T-helper 2 cell (primary cell): ENCODE results near the gene ZBP1.

Source experiments
- DNase-seq, 5 experiments: peaks; one replicate each; pipeline versions ENCODE4 v3.0.0 to v3.0.0-alpha.2; 2012 to 2022

ZBP1 gene

GRCh38 chr20:57584768-57585461, 35.3 kb downstream of the ZBP1 start:
- DNase-seq = no peak

DNA sequence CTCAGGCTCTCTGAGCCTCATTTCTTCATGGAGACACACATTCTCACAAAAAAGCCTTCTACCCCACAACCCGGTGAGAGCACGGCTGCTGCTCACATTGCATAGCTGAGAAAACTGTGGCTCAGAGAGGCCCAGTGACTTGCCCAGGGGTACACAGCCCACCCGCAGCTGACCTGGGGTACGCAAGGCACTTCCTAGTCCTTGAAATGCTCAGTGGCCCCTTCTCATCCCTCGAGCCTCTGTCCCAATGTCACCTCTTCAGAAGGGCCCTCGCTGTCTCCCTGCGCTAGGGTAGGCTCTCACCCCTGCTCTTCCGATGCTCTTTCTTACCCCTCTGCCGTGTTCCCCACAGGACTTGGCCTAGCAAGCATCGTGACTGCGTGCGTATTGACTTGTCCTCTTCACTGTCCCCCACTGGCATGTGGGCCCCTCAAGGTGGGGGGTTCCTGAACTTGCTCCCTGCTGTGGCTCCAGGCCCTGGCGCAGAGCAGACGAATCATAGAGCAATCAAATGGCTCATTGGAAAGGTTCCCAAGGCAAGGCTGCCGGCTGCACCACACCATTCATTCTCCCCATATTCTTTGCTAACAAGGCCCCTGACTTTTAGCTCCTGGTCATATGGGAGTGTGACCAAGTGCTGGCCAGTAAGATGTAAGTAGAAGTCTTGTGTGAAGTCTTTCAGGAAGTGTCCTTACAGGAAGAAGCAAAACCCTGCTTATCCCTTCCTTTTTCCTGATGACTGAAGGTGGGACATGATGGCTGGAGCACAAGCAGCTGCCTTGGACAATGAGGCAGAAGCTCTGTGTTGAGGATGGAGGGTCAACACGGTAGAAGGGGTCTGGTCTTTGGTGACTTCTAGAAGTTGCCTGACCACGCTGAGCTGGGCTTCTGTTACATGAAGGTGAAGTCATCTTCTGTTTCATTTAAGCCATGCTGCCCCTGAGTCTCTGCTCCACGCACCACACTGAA, 36.7 kb downstream of the ZBP1 start:
- DNase-seq = no peak

DNA sequence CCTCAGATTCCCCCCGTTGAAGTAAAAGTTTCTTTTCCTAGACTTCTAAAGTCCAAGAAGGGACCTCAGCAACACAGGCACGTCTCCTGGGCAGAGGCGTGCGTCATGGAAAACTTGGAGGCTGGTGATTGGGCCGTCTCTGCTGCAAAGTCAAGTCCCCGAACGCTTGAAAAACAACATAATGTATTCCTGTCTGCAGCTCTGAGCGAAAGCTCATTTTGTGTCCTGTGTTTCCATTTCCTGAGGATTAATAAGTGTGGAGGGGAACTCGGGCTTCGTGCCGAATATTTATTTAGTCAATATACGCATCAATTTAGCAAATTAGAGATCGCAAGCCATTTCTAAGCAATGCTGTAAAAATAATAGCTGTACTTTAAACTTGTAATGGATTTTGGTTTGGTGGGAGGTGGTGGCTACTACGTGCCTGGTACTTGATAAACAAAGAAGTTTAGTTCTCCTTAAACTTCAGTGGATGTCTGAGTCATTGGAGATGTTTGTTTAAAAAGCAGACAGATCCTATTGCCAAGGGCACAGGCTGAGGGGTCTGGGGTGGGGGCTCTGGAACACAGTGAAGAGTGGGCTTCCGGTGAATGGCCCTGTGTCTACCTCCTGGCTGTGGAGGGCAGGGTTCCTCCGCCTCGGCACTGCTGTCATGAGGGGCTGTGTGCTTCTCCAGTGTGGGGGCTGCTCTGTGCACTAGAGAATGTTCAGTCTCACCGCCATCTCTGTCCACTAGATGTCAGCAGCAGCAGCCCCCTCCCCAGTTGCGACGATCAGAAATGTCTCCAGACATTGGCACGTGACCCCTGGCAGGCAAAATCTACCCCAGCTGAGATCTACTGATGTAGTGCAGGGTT, 37.6 kb downstream of the ZBP1 start:
- DNase-seq = no peak

- DNase-seq = no peak
Observed at GRCh38 chr20:57582029-57582378, 38.2 kb downstream of the ZBP1 start.

DNA sequence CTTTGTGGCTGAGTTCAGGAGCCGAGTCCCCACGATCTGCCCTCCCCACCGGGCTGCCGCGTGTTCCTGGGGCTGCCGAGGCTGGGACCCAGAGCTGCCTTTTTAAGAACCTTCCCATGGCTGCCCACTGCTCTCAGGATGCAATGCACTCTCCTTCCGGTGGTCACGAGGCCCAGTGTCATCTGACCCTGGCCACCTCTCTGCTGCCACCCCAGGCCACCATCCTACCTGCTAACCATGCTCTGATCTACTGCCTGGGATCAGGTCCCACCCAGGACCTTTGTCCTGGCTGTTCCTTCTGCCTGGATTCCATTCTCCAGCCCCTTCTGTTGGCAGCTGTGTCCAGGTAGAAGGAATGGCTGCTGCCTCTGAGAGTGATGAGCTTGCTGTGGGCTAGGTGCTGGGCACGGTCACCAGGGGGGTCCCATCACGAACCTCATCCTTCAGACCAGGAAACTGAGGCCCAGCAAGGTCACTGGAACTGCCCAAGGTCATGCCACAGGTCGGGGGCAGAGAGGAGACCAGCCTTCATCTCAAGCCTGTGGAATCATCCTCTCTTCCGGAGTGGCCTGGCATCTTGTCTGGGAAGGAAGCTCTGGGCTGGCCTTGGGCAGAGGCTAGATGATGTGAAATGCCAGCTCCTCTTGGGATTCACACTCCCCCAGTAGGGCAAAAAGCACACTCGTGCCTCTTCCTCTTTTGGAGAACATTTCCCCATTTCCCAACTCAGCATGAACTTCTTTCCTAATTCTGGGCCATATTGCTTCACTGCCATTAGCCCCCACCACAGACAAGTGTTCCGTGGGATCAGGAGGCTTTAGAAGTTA, 38.8 kb downstream of the ZBP1 start:
- no peak for DNase-seq

- no peak for DNase-seq
Observed at GRCh38 chr20:57580478-57581201, 39.6 kb downstream of the ZBP1 start.

- DNase-seq = no peak
Observed at GRCh38 chr20:57579898-57580447, 40.3 kb downstream of the ZBP1 start.

DNA sequence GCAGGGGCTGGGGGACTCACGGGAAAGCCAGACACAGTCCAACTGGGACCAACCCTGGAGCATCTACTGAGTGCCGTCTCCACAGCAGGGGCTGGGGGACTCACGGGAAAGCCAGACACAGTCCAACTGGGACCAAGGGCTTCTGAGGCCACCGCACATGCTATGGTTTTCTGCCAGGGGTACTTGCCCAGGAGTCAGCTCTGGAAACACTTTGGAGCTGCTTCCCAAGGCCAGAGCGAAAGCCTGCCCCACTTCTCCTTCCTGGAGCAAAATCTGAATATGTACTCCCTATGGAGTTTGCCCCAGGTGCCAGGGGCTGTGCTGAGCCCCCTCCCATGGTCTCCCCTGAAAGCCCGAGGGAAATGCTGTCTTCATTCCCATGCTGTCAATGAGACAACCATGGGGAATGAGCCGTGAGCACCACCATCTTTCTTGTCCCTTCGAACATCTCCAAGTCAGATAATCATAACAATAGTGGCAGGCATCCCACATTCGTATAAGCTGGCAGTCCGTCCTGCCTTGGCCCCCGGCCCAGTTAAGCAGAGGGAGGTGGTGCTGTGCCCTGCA, 40.8 kb downstream of the ZBP1 start:
- no peak for DNase-seq

DNA sequence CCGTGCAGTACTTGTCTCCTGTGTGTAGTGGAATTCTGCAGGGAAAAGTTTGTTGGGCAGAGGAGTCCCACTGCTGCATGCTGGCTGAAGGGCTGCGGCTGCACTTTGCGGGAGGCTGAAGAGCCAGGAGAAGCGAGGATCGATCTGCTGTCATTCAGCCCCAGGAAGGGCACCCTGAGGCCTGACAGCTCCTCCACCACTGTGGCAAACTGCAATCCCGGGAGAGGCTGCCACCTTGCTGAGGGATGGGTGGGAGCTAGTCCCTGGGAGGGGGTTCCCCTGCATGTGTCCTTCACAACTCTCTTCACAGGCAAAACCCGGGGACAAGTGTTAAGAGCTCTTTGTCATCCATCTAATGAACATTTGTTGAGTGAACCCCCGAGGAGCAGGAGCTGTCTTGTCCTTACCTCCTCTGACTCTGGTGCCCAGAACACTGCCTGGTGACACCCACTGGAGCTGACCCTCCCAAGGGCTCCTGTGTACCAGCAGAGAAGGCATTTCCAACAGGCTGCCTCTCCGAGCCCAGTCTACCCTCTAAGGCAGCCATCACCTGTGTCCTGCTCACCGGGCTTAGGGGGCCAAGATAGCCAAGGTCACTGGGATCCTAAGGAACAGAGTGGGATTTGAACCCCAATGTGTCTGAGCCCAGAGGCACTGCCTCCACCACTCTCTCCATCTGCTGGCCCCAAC, 41.6 kb downstream of the ZBP1 start:
- no peak for DNase-seq

DNA sequence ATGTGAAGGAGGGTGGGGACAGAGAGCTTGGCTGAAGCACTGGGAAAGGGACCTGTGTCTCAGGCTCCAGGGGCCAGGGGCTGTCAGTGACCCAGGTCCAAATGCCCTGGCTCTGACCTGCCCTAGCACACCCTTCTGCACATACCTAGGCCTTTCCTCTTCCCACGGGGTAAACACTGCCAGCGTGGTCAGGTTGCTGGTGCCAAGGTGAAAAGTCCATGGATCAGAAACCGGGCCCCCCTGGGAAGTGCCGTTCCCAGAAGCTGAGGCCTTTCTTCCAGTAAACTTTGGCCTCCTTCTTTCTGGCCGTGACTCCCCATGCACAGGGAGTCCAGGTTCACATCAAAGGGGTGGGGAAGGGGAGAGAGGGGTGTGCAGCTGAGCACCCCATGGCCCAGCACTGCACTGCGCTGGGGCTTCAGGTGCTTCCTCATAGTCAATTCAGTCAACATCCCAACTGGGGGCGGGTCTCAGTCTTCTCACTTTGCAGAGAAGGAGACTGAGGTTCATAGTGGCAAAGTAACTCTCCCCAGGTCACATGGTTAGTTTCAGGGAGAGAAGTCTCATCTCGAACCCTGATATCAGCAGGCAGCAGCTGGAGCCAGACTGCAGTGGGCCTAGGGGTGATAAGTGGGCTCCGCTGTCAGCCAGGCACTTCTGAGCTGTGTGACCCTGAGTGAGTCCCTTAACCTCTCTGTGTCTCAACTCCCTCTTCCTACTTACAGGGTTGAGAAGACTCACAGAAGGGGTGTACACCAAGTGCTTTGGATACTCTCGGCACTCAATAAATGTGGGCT, 42.3 kb downstream of the ZBP1 start:
- DNase-seq = no peak

DNA sequence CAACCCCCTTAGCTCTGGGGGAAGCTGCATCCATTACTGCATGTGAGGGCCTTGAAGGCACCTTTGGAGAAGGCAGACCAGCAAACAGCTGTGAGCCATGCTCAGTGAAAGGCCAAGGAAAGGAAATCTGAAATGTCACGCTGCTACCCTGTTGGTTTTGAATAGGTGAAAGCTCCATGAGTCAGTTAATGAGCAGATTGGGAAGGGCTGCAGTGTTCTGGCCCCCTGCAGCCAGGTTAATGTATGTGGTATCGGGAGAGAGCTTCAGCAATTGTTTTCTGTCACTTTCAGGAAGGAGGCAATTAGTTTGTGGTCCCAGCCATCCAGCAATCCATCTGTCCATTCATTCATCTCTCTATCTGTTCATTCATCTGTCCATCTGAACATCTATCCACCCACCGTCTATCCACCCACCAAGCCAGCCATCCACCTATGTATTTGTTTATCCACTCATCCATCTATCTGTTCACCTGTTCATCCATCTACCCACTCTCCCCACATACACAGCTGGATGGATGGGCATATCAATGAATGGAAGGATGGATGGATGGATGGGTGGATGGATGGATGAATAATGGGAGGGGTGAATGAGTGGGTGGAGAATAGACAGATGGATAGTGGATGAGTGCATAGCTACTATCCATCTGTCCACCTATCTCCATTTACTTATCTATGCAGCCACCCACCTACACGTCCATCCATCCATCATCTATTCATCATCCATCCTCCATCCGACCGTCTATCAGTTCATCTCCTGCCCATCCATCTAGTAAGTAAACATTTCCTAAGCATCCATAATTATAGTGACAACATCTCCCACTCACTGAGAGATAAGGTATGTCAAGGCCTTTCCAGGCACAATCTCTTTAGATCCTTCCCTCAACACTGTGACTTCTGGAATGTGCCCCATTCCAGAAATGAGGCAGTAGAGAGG, 43.3 kb downstream of the ZBP1 start:
- no peak for DNase-seq

GRCh38 chr20:57576002-57576401, 44.2 kb downstream of the ZBP1 start:
- no peak for DNase-seq

DNA sequence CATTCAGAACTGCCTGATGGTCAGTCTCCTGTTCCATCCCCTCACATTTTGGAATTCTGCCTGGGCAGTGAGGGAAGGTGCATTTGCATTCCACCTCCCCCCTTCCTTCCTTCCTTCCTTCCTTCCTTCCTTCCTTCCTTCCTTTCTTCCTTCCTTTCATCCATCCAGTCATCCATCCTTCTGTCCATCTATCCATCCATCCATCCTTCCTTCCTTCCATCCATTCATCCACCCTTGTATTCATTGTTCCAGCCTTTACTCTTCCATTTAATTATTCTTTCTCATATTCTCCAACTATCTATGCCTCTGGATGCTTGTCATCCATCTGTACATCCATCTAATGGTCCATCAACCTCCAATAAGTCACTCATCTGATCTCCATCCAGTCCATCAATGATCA, 45.3 kb downstream of the ZBP1 start:
- no peak for DNase-seq

- no peak for DNase-seq
Observed at GRCh38 chr20:57573894-57574293, 46.3 kb downstream of the ZBP1 start.

- no peak for DNase-seq
Observed at GRCh38 chr20:57573242-57573641, 47.0 kb downstream of the ZBP1 start.

DNA sequence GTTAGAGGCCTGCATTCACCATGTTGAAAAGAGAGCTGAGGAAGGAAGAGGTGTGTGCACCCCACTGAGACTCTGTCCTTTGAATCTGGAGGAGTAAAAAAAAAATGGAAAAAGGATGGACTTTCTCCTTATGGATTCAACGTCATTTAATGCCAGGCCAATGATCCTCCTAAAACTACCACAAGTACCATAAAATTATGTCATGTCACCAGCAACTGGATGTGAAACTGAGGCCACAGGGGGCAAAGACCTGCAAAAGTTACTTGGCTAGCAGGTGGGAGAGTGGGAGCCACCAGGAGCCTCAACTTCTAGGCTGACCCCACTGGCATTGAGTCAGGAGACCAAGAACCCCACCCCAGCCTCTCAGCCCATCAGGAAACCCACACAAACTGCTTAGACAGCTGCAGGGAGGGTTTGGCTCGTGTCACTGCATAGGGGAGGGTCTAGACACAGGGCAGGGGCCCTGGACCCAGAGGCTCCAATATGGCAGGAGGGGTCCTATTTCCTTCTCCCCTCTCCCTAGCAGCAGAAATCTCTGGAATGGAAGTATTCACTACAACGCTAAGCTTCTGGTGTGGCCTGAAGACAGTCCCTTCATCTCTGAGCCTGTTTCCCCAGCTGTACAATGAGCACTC, 48.3 kb downstream of the ZBP1 start:
- no peak for DNase-seq

DNA sequence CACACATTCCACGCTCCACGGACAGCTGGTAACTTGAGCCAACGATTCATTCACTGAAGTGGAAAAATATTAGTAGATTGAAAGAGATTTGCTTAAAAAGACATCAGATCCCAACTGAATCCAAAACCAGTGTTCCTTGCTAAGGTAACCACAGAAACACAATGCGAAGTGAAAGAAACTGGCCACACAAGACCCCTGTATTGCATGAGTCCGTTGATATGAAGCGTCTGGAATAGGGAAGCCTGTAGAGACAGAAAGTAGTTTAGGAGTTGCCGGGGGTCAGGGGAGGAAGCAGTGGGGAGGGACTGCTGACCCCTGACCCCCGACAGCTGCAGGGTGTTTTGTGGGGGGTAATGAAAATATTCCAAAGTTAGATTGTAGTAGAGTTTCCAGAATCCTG, 49.3 kb downstream of the ZBP1 start:
- no peak for DNase-seq
